ENCODE data around the gene CD47. TPM values are rescaled to one million over a fixed set of nuclear protein-coding genes. Genes with fewer than 3 reads are reported as not detected.

CD47 gene
- total and polyA plus RNA-seq, 2 of the 13 experiments (the other 11 are each of a cell fraction or from before 2014, with no cell fraction given), result 3.3 to 6.5 TPM

DNA sequence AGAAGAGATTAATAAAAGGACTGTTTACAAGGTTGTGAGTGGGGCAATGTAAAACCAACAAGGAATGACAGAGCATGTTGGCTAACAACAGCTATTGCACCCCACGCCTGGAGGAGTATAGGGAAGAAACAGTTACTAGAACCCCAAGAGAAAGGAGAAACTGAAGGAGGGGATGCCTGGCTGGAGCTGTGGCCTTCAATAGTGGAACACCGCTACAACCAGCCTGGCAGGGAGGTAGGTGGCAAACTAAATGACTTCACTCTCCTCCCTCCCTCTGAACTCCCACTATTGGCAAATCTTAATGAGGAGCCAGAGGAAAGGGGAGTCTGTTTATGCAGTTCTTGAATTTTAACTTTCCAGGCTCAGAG is 7.2 kb upstream of the CD47 start:
- TF ChIP-seq, protein P1, sequence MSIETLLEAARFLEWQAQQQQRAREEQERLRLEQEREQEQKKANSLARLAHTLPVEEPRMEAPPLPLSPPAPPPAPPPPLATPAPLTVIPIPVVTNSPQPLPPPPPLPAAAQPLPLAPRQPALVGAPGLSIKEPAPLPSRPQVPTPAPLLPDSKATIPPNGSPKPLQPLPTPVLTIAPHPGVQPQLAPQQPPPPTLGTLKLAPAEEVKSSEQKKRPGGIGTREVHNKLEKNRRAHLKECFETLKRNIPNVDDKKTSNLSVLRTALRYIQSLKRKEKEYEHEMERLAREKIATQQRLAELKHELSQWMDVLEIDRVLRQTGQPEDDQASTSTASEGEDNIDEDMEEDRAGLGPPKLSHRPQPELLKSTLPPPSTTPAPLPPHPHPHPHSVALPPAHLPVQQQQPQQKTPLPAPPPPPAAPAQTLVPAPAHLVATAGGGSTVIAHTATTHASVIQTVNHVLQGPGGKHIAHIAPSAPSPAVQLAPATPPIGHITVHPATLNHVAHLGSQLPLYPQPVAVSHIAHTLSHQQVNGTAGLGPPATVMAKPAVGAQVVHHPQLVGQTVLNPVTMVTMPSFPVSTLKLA (IDR thresholded peaks at IDR 0.05), result no peak
- TF ChIP-seq ZNF737 (CRISPR knock-in tag; IDR thresholded peaks at IDR 0.05; ENCODE audit: borderline replicate concordance), result no peak
- ChIA-PET POLR2A (no interaction called here), CTCF (ENCODE audit: low intra/inter-chr PET ratio, low total read pairs) (no interaction called here)
- 8% methylated on average over 2 of the region's 2 CpGs for WGBS (ENCODE audit: low lambda C conversion rate)
- no peak for FAIRE-seq
- in situ Hi-C loops (cut with HindIII; ENCODE audit: extremely low pct_ligation_motif_present, low pct_unique_long_range_greater_than_20kb) (no loop called here), intact Hi-C loops (cut with micrococcal nuclease; ENCODE audit: unreplicated experiment) (loop anchor here (10.0 kb wide), 1 partner anchor 377 kb away; no protein-coding TSS in a partner anchor)
- Histone ChIP-seq H3K9ac (ENCODE audit: insufficient read depth, low read depth, low read length) (no peak overlapping the region), H3K4me1 (ENCODE audit: insufficient read depth, low read length) (peaks cover 4% of the 10 kb centered on the region), H2AFZ (ENCODE audit: low read length) (no peak overlapping the region), H3K79me2 (ENCODE audit: insufficient read depth, low read length) (no peaks in the 10 kb centered on the region), H3K36me3 (replicated peaks in 1 of 2; ENCODE audit: control insufficient read depth in 1 of 2, insufficient read depth in 2 of 2, low read length in 2 of 2) (no peaks in the 10 kb centered on the region), H3K27me3 (ENCODE audit: control insufficient read depth in 1 of 2, insufficient read depth in 2 of 2, low read length in 2 of 2) (peaks cover 0 to 12% of the 10 kb centered on the region in 2 experiments; a peak in 2 of 5 replicates), H4K20me1 (ENCODE audit: insufficient read depth, low read length) (no peaks in the 10 kb centered on the region), H3K4me2 (ENCODE audit: low read depth, low read length) (no peak overlapping the region), H3K4me3 (replicated peaks in 1 of 3; ENCODE audit: insufficient read depth in 1 of 3, low read depth in 2 of 3, low read length in 3 of 3) (no peak overlapping the region), H3K27ac (ENCODE audit: extremely low read length, insufficient read depth, low read length) (no peak overlapping the region), H3K9me3 (ENCODE audit: low read length) (no peaks in the 10 kb centered on the region)
- ATAC-seq, result no peak
- BruUV-seq (replicated peaks), result no TSS peak
- DNase-seq (ENCODE audit: low spot score), result no peak

DNA sequence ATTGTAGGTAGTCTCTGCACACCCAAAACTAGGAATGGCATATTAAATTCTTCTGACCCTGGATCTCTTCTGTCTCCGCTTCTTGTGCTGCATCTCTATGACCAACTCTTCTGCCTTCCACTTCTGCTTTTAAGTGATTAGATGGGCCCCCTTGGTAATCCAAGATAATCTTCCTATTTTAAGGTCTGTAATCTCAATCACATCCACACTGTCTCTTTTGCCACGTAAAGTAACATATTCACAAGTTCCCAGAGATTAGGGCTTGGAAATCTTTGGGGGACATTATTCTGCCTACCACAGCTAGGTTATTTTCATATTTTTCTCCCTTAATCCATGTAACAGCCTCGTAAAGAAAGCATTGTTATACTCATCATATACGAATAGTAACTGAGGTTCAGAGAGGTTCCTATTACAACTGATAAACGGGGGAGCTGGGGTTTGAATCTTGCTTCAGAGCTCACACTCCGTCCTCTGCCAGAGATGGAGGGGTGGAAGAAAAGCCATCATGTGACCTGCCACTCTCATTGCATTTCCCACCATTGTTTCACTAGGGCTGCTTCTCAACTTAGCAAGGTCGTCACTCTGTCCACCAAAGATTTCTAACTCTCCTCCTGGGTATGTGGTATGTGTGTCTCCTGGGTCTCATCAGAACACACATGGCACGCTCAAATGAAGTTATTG is 6.6 kb upstream of the CD47 start:
- no peak overlapping the region for H3K4me3 ChIP-seq (replicated peaks in 1 of 3; ENCODE audit: insufficient read depth in 1 of 3, low read depth in 2 of 3, low read length in 3 of 3)
- no peak for ATAC-seq
- no peak overlapping the region for H2AFZ ChIP-seq (ENCODE audit: low read length)
- peaks cover 0 to 12% of the 10 kb centered on the region in 2 experiments; a peak in 2 of 5 replicates for H3K27me3 ChIP-seq (ENCODE audit: control insufficient read depth in 1 of 2, insufficient read depth in 2 of 2, low read length in 2 of 2)
- no peaks in the 10 kb centered on the region for H3K9me3 ChIP-seq (ENCODE audit: low read length)
- H4K20me1 ChIP-seq (ENCODE audit: insufficient read depth, low read length), result no peaks in the 10 kb centered on the region
- H3K79me2 ChIP-seq (ENCODE audit: insufficient read depth, low read length), result no peaks in the 10 kb centered on the region
- in situ Hi-C loops (cut with HindIII; ENCODE audit: extremely low pct_ligation_motif_present, low pct_unique_long_range_greater_than_20kb) (no loop called here), intact Hi-C loops (cut with micrococcal nuclease; ENCODE audit: unreplicated experiment) (loop anchor here (10.0 kb wide), 1 partner anchor 377 kb away; no protein-coding TSS in a partner anchor)
- no peaks in the 10 kb centered on the region for H3K36me3 ChIP-seq (replicated peaks in 1 of 2; ENCODE audit: control insufficient read depth in 1 of 2, insufficient read depth in 2 of 2, low read length in 2 of 2)
- no peak overlapping the region for H3K4me2 ChIP-seq (ENCODE audit: low read depth, low read length)
- TF ChIP-seq, protein P2, sequence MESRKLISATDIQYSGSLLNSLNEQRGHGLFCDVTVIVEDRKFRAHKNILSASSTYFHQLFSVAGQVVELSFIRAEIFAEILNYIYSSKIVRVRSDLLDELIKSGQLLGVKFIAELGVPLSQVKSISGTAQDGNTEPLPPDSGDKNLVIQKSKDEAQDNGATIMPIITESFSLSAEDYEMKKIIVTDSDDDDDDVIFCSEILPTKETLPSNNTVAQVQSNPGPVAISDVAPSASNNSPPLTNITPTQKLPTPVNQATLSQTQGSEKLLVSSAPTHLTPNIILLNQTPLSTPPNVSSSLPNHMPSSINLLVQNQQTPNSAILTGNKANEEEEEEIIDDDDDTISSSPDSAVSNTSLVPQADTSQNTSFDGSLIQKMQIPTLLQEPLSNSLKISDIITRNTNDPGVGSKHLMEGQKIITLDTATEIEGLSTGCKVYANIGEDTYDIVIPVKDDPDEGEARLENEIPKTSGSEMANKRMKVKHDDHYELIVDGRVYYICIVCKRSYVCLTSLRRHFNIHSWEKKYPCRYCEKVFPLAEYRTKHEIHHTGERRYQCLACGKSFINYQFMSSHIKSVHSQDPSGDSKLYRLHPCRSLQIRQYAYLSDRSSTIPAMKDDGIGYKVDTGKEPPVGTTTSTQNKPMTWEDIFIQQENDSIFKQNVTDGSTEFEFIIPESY (CRISPR knock-in tag; IDR thresholded peaks at IDR 0.05), result no peak
- TF ChIP-seq ZBTB1 (CRISPR knock-in tag; IDR thresholded peaks at IDR 0.05; ENCODE audit: borderline replicate concordance) (no peak), ZNF326 (CRISPR knock-in tag; IDR thresholded peaks at IDR 0.05; ENCODE audit: borderline replicate concordance) (no peak), ADNP (CRISPR knock-in tag; IDR thresholded peaks at IDR 0.05) (no peak), ZBTB3 (CRISPR knock-in tag; IDR thresholded peaks at IDR 0.05; ENCODE audit: borderline replicate concordance, low read depth) (no peak), ZNF24 (IDR thresholded peaks at IDR 0.05) (no peak), TAF1 (CRISPR knock-in tag; IDR thresholded peaks at IDR 0.05) (no peak), ZNF562 (CRISPR knock-in tag; IDR thresholded peaks at IDR 0.05; ENCODE audit: borderline replicate concordance) (no peak)
- TF ChIP-seq, protein P3, sequence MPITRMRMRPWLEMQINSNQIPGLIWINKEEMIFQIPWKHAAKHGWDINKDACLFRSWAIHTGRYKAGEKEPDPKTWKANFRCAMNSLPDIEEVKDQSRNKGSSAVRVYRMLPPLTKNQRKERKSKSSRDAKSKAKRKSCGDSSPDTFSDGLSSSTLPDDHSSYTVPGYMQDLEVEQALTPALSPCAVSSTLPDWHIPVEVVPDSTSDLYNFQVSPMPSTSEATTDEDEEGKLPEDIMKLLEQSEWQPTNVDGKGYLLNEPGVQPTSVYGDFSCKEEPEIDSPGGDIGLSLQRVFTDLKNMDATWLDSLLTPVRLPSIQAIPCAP (CRISPR knock-in tag; IDR thresholded peaks at IDR 0.05; ENCODE audit: low read depth), result no peak
- no TSS peak for BruUV-seq (replicated peaks)
- ChIA-PET POLR2A (no interaction called here), CTCF (ENCODE audit: low intra/inter-chr PET ratio, low total read pairs) (no interaction called here)
- FAIRE-seq, result no peak
- no peak overlapping the region for H3K27ac ChIP-seq (ENCODE audit: extremely low read length, insufficient read depth, low read length)
- no peak overlapping the region for H3K9ac ChIP-seq (ENCODE audit: insufficient read depth, low read depth, low read length)
- WGBS (ENCODE audit: low lambda C conversion rate), result 25% methylated on average over 8 of the region's 8 CpGs
- no peaks in the 10 kb centered on the region for H3K4me1 ChIP-seq (ENCODE audit: insufficient read depth, low read length)
- DNase-seq (ENCODE audit: low spot score), result no peak
